GM18498 (cell line): ENCODE measurements around the gene TMEM130.
A peak's percentile ranks its signal among the peaks of the same experiment; 100 is the strongest.

Source experiments
- ATAC-seq: cut with Tn5 transposase; IDR thresholded peaks from one replicate; pipeline ENCODE4 v1.9.1; 2021; ENCODE audit warnings: mild to moderate bottlenecking, moderate library complexity; ENCODE audit not compliant: unreplicated experiment

Gene TMEM130, protein sequence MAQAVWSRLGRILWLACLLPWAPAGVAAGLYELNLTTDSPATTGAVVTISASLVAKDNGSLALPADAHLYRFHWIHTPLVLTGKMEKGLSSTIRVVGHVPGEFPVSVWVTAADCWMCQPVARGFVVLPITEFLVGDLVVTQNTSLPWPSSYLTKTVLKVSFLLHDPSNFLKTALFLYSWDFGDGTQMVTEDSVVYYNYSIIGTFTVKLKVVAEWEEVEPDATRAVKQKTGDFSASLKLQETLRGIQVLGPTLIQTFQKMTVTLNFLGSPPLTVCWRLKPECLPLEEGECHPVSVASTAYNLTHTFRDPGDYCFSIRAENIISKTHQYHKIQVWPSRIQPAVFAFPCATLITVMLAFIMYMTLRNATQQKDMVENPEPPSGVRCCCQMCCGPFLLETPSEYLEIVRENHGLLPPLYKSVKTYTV

DNA sequence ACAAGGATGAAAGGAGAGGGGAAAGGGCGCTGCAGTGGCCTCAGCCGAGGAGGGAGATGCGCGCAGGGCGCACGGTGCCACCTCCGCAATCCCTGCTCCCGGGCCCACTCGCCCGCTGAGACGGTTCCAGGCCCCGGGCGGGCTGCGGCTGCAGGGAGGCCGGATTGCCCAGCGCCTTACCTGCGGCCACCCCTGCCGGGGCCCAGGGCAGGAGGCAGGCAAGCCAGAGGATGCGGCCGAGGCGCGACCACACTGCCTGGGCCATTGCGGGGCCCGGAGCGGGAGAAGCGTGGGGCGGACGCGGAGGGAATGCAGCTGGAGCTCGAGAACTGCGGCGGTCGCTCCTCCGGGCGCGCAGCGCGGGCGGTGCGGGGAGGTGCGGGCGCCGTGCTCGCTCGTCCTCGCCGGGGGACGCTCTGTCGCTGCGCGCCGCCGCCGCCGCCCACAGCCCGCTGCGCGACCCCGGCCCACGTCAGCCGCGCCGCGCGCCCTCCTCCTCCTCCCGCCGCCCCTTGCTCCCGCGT lies at the start of gene TMEM130:
Gene TMEM130 (minus strand): TSS at position 418 of the 524 bp plus-strand sequence. CDS start 153 bp downstream, at position 265.
- ATAC-seq, result no peak

DNA sequence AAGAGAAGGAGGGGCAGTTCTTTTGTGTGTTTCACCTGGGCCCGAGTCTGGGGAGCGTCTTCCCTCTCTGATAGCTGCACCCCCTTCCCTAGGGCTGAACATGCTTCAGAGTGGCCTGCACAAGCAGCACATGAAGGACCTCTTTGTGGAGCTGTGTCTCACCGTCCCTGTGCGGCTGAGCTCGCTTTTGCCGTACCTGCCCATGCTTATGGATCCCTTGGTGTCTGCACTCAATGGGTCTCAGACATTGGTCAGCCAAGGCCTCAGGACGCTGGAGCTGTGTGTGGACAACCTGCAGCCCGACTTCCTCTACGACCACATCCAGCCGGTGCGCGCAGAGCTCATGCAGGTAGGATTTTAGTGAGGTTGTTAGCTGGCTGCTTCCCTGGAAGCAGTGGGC lies 47.5 kb upstream of the TMEM130 start:
- no peak for ATAC-seq

DNA sequence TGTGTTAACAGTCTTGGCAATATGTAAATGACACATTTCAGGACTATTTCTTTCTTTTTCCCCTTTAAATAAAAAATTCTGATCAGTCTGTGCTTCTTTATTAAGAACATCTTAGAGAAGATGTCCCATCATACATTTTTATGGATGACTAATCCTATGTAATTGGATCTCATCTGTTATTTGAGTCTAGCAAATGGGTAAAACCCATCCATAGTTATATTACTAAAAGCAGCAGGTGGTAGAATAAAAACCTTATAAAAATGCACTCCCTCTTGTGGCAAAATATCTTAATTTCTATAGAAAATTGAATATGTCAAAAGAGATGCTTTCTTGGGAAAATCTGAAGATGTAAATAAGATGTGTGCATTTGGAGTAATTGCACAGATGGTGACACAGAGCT lies 43.8 kb upstream of the TMEM130 start:
- no peak for ATAC-seq

DNA sequence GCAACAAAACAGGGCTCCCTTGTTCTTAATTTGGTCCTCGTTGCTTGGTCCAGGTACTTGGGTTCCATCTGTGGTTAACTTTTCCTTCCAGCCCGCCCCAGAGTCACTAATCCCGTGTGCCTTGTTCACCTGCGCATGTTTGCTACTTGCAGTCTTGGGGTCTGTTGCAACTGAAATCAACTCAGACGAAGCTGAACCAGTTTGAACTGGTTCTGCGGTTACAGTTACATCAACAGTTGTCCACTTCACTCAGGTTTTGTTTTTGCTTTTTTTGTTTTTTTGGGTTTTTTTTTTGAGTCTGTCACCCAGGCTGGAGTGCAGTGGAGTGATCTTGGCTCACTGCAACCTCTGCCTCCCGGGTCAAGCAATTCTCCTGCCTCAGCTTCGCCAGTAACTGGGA lies 43.2 kb upstream of the TMEM130 start:
- ATAC-seq, result no peak

DNA sequence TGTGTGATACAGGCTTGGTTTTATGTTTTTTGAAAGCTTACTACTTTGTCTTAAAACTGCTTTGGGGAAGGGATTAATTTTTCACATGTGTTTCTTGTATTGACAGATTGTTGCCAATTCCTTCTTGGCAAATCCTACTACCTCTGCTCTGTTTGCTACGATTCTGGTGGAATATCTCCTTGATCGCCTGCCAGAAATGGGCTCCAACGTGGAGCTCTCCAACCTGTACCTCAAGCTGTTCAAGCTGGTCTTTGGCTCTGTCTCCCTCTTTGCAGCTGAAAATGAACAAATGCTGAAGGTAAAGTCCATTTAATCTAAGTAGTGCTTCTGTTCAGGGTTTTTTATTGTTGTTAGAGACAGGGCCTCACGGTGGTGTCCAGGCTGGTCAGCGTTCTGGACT lies 42.1 kb upstream of the TMEM130 start:
- no peak for ATAC-seq

DNA sequence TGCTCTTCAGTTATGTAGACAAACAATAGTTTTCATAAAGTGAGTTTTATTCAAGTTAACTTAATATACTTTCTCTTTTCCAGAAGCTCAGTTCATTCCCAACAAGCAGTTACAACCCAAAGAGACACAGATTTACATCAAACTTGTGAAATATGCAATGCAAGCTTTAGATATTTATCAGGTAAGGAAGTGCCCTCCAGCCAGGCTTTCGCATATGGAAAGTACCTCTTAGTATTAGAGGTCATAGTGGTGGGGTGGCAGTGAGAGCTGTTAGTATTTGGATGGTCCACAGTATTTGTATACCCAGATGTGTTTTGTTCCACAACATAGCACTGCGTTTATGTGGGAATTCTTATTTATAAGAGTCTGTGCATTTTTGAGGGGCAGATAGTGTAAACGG lies 40.6 kb upstream of the TMEM130 start:
- ATAC-seq, result no peak

DNA sequence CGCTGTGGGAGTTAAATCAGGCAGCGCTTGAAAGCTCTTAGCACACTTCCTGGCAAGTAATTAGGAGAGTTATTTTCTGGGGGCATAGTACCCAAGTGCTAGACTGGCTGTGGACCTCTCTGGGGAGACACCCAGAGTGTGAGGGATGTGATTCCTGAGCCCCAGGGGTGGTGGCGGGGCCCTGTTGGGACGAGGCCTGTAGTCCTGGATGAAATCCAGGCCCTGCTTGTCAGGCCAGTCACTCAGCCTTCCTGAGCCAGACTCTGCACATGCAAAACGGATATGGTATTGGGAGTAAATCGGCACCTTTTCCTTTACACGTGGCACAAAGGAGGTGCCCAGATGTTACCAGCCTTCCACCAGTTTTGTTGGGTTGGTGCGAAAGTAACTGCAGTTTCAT lies 39.7 kb upstream of the TMEM130 start:
- ATAC-seq, result no peak

DNA sequence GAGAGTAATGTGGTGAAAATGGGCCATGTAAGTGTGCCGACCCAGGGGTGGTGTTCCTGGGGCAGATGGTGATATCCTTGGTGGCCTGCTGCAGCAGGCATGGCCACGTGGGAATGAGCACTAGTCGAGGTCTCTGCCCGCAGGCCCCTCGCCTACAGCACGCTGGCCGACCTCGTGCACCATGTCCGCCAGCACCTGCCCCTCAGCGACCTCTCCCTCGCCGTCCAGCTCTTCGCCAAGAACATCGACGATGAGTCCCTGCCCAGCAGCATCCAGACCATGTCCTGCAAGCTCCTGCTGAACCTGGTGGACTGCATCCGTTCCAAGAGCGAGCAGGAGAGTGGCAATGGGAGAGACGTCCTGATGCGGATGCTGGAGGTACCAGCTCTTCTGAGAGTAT lies 38.8 kb upstream of the TMEM130 start:
- no peak for ATAC-seq

DNA sequence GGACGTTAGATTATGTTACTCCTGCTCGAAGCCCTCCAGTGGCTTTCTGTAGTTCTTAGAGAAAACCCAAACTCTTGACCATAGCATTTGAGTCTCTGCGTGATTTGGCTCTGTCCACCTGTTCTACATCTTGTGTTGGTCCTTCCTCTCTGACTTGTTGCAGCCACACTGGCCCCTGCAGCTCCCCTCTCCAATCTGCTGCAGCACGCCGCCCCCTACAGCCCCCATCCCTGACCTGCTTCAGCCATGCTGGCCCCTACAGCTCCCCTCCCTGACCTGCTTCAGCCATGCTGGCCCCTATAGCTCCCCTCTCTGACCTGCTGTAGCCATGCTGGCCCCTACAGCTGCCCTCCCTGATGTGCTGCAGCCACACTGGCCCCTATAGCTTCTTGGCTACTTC lies 37.8 kb upstream of the TMEM130 start:
- ATAC-seq, result no peak

DNA sequence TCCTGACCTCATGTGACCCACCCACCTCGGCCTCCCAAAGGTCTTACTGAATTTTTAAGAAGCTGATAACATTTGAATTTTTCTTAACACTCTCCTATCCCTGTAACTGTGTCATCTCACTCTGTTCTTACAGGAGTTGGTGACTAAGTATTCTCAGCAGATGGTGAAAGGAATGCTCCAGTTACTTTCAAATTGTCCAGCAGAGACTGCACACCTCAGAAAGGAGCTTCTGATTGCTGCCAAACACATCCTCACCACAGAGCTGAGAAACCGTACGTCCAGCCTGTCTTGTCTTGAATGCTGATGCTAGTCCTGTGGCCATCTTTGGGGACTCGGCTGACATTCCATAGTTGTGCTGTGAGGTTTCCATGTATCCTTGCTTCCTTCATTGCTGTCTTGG lies 33.4 kb upstream of the TMEM130 start:
- no peak for ATAC-seq

DNA sequence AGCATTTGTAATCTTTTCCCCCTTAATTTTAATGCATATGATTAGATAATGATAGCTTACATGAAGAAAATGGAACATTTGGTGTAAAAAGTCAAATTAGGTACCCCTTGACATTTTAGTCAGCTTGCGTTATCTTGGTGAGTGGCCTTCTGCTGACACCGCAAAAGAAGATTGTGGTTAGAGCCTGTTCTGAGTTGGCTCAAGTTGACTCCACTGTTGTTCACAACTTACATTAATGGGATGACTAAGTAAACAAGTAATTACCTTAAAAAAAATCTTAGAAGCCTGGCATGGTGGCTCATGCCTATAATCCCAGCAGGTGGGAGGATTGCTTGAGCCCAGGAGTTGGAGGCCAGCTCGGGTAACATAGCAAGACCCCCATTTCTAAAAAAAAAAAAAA lies 32.7 kb upstream of the TMEM130 start:
- no peak for ATAC-seq

DNA sequence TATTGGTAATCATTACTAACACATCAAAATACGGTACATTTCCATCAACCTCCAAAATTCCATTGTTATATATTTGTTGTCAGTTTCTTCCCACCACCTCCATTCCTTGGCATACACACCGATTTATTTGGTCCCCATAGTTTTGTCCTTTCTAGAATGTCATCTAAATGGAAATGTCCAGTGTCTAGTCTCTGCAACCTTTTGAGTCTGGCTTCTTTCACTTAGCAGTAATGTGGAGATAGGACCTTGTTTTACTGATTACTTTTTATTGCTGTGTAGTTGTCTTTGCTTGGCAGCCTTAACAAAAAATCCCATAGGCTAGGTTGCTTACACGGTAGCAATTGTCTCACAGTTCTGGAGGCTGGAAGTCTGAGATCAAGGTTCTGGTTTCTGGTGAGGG lies 31.0 kb upstream of the TMEM130 start:
- ATAC-seq, result no peak

DNA sequence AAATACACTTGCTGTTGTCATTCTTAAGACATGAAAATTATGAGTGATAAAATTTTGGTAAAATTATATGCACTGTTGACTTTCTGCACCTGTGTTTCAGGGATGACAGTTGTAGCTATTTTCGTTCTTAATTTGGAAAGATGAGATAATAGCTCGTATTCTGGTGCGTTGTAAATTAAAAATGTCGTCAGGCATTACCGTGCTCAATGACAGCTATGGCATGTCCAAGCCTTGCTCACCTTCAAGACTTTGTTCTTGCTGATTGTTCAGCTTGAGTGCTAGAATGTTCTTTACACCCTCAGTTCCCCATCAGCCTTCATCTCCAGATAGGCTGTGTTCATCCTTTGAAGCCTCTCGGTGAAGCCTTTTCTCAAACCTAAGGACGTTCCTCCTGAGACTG lies 30.0 kb upstream of the TMEM130 start:
- ATAC-seq, result no peak

DNA sequence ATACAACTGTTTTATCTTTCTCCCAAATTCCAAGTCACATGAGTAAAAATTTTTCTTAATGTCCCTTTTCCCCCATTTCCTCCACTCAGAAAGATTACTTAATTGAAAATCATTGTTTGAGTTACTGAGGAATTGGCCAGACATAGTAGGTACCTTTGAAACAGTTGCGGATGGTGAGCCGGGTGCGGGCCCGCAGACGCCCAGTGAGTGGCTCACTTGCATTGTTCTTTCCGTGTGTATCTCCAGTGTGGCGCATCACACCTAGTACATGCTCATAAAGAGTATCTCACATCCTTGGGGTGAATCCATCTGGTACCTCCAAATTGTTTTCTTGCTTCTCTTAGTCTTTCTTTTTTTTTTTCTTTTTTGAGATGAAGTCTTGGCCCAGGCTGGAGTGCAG lies 22.8 kb upstream of the TMEM130 start:
- ATAC-seq, result no peak

DNA sequence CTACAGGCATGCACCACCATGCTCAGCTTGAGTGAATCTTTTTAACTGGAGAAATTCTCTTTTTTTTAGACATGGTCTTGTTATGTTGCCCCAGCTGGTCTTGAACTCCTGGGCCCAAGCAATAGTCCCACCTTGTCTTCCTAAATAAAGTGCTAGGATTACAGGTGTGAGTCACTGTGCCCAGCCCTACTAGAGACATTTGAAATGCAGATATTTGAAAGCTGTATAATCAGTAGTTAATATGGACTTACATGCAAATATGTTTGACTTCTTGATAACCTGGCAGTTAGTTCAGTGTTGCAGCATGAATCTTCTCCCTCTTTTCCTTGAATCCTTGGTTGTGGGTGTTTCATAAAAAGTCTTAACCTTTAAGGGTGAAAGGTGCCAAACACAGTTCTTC lies 17.2 kb upstream of the TMEM130 start:
- no peak for ATAC-seq

DNA sequence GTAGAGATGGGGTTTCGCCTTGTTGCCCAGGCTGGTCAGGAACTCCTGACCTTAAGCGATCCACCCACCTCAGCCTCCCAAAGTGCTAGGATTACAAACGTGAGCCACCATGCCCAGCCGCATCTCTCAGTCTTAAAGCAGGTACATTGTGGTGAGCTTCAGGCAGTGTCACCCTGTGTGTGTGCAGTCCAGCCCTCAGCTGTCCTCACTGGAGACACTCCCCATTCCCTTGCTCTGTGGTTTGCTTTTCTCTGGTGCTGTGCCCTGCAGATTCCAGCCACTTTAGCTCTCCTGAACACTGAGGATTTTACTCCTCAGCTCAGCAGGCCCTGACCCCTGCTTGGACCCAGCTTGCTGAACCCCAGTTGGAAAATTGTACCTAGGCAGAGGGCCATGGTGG lies 14.6 kb upstream of the TMEM130 start:
- ATAC-seq, result no peak

DNA sequence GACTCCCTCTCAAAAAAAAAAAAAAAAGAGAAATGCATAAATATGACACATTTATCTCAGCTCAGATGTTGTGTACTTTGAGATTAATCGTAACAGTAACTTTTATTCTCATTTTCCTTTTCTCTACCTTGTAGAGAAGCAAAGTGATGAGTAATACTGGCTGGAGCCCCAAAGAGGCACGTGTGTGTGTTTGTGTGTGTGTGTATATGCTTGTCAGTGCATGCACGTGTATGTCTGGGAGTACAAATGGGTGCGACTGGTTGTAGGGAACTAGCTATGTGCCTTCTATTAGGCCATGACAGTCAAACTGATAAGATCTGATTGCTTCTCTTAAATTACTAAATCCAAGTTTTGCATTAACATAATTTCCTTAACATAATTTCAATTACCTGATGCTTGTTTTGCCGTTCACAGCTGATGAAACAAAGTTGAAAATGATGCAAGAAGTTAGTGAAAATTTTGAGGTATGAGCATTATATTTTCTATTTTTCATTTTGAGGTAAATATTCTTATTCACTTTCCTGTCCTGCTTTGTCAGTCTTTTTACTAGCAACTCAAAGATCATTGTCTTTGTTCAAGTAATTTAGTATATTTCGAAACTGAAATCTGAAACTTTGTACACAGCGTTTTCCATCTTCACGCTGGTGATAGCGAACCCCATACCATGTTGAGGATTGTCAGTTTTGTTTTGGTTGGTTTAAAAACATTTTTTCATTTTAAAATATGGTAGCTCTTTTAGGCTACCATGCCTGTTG lies 11.9 kb upstream of the TMEM130 start:
- ATAC-seq, result no peak

DNA sequence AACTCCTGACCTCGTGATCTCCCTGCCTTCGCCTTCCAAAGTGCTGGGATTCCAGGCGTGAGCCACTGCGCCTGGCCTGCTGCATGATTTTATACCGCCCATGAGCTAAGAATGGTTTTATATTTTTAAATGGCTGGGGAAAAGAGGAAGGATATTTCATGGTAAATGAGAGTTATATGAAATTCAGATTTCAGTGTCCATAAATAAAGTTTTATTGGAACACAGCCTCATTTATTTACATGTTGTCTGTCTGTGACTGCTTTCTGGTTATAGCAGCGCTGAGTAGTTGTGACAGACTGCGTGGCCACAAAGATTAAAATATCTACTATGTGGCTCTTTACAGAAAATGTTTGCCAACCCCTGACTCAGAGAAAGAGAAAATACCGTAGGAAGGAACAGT lies 10.7 kb upstream of the TMEM130 start:
- no peak for ATAC-seq

DNA sequence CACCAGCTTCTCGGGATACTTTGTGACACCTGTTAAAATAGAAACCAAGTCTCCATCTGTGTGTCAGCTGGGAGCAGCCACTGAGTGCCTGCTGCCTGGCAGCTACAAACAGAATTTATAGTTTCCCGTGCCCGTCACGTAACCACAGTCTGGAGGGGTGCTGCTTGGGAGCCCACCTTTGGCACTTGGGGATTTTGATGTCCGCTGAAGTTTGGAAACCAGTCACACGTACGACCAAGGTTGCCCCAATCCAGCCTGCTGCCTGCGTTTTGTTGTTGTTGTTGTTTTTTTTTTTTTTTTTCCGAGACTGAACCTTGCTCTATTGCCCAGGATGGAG lies 10.1 kb upstream of the TMEM130 start:
- ATAC-seq, result no peak

DNA sequence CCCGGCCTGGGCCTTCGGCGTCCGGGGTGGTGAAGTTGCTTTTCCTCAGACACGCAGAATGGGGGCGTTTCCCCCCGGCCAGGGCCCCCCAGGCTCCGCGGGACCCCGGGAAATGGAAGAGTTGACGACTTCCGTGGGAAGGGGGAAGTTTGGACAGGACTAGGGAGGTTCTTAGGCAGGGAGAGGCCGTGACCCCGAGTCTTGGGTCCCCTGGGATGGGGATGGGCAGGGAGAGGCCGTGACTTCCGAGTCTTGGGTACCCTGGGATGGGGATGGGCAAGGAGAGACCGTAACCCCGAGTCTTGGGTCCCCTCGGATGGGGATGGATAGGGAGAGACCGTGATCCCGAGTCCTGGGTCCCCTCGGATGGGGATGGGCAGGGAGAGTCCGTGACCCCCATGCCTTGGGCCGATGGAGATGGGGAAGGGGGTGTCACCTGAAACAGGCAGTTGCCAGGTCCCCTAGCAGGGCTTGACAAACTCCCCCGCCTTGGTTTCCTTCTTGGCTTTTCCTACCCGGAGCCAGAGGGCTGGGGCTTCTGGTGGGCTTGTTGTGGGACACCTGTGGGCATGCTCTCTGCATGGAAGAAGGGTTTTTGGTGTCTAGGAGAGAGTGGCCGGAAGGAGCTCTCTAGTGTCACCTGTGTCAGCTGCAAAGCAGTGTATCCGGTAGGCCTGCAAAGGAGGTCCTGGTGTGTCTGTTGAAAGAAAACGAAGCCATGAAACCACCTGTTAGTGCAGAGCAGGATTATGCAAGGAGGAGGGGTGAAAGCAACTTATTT lies 9.6 kb upstream of the TMEM130 start:
- peak; percentile 79 for ATAC-seq

DNA sequence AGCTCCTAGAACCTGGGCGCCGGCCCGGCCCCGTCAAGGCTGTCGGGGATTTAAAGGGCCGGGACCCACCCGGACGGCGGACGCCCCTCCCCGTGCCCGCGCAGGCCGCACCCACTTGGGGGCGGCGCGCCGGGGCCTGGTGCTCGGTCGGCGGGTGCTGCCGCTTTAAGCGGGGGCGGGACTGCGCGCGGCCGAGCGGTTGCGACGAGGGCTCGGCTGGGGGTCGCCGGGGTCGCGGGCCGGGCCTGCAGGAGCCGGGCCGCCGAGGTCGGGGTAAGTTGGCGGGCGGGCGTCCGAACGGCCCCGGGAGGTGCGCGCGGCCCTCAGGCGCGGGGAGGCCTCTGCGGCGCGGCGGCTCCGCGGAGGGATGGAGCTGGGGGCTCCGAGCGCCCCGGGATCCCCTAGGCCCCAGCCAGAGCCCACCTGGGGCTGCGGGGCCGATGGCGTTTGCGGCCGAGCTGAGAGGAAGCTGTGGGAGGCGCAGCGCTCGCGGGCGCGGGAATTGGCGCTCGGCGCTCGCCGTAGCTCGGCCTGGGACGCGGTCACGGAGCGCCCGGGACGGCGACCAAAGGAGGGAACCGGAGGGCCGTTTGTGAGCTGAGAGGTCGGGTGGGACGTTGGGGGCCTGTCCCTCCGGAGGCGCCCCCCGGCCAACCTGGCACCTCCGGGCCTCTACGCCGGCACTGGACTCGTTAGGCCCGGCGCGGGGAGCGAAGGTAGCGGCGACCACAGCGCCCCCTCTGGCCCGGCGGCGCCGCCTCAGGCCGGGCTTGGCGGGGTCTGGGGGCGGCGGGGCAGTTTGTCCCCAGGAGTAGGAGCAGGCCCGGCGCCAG lies 8.8 kb upstream of the TMEM130 start, which contains the start of gene TRRAP:
Gene TRRAP (plus strand): TSS at position 168 of the 833 bp plus-strand sequence. CDS start 2,619 bp downstream, outside the sequence.
- ATAC-seq, result peak; percentile 80
